Chondrocyte (in vitro differentiated cells): ENCODE results near the gene PEX11B. TPM values are rescaled to one million over a fixed set of nuclear protein-coding genes. Genes with fewer than 3 reads are reported as not detected.

ENCODE experiments used
- DNase-seq: peaks from one replicate; pipeline ENCODE4 v3.0.0; 2021; ENCODE audit warnings: mixed read lengths, low spot score
- H3K27ac Mint-ChIP-seq: one replicate; pipeline ENCODE4 v1.8.0; 2021; ENCODE audit warnings: mild to moderate bottlenecking, moderate library complexity, mixed read lengths; ENCODE audit not compliant: unreplicated experiment
- H3K27me3 Mint-ChIP-seq: 2 replicates; pipeline ENCODE4 v1.8.0; 2021; ENCODE audit warnings: low read depth, mixed read lengths
- H3K36me3 Mint-ChIP-seq: 2 replicates; pipeline ENCODE4 v1.8.0; 2021; ENCODE audit warnings: low read depth, mixed read lengths
- H3K4me1 Mint-ChIP-seq: 2 replicates; pipeline ENCODE4 v1.8.0; 2021; ENCODE audit warnings: low read depth, mild to moderate bottlenecking, mixed read lengths
- H3K4me3 Mint-ChIP-seq: one replicate; pipeline ENCODE4 v1.8.0; 2021; ENCODE audit warnings: mild to moderate bottlenecking, moderate library complexity, mixed read lengths; ENCODE audit not compliant: unreplicated experiment
- H3K9me3 Mint-ChIP-seq: 2 replicates; pipeline ENCODE4 v1.8.0; 2021; ENCODE audit warnings: low read depth, mixed read lengths
- total RNA-seq: library from RNA; stranded (reverse); gene quantifications from 3 replicates; pipeline ENCODE4 v1.2.1, GENCODE V29; 2021
- TF ChIP-seq, protein P1 (sequence below): fragments of 200-600 bp; sonication (generic); IDR thresholded peaks from 2 replicates; pipeline ENCODE4 v1.5.0; 2021; ENCODE audit warnings: antibody characterized with exemption, mild to moderate bottlenecking, moderate library complexity

The PEX11B gene
- total RNA-seq, 1 donor from 2014 or later = 29.9 TPM

DNA sequence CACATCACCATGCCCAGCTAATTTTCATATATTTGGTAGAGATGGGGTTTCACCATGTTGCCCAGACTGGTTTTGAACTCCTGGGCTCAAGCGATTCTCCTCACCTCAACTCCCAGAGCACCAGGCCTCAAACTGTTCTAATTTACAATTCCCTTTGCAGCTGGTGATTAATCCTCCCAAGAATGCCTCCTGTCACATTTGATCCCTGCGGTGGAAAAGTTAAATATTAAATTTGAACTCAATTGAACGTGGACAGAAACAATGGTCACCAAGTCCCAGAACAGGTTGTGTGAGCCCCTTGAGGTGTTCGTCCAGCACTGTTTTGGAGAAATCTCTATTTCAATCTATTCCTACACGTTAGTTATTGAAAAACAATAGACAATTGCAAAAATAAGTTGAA, 30.9 kb downstream of the PEX11B start:
- H3K27ac Mint-ChIP-seq = peak overlapping the region; percentile 12
- TF ChIP-seq, protein P1, sequence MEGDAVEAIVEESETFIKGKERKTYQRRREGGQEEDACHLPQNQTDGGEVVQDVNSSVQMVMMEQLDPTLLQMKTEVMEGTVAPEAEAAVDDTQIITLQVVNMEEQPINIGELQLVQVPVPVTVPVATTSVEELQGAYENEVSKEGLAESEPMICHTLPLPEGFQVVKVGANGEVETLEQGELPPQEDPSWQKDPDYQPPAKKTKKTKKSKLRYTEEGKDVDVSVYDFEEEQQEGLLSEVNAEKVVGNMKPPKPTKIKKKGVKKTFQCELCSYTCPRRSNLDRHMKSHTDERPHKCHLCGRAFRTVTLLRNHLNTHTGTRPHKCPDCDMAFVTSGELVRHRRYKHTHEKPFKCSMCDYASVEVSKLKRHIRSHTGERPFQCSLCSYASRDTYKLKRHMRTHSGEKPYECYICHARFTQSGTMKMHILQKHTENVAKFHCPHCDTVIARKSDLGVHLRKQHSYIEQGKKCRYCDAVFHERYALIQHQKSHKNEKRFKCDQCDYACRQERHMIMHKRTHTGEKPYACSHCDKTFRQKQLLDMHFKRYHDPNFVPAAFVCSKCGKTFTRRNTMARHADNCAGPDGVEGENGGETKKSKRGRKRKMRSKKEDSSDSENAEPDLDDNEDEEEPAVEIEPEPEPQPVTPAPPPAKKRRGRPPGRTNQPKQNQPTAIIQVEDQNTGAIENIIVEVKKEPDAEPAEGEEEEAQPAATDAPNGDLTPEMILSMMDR = no peak
- no peak for DNase-seq
- peaks cover 7% of the 10 kb centered on the region for H3K27me3 Mint-ChIP-seq
- no peaks in the 10 kb centered on the region for H3K9me3 Mint-ChIP-seq
- H3K36me3 Mint-ChIP-seq = no peaks in the 10 kb centered on the region
- peaks cover 52% of the 10 kb centered on the region for H3K4me1 Mint-ChIP-seq
- H3K4me3 Mint-ChIP-seq = no peak overlapping the region

DNA sequence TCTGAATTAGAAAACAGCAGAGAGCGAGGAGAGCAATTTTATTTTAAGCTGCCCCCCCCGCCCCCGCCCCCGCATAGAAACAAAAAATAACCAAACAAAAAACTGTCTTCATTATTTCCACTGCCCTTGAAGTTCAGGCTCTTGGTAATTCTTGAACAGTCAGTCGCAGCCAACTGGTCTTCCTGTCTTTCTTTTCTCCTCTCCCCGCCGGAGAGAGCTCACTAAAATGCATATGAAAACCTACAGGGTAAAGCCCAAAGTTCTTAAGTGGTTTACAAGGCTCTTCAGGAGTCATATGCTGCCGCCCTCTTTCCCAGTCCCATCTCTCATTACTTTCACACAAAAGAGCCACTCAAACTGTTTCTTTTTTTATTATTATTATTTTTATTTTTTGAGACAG, 31.7 kb downstream of the PEX11B start:
- TF ChIP-seq, protein P1 = no peak
- Mint-ChIP-seq H3K27me3 (peaks cover 7% of the 10 kb centered on the region), H3K27ac (no peak overlapping the region), H3K36me3 (no peaks in the 10 kb centered on the region), H3K9me3 (no peaks in the 10 kb centered on the region), H3K4me1 (peaks cover 46% of the 10 kb centered on the region), H3K4me3 (peak overlapping the region; percentile 41)
- no peak for DNase-seq

DNA sequence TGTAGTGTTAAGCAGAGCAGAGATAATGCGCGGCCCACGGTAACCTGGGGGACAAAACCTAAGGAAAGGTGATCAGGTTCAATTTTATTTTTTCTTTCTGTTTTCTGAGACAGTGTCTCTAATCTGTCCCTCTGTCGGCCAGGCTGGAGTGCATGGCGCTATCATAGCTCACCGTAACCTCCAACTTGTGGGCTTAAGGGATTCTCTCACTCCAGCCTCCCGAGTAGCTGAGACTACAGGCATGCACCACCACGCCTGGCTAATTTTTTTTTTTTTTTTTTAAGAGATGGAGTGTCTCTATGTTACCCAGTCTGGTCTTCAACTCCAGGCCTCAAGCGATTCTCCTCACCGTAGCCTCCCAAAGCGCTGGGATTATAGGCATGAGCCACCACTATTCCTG, 32.1 kb downstream of the PEX11B start:
- Mint-ChIP-seq H3K9me3 (no peaks in the 10 kb centered on the region), H3K4me3 (peak overlapping the region; percentile 83), H3K27me3 (peaks cover 7% of the 10 kb centered on the region), H3K27ac (no peak overlapping the region), H3K36me3 (no peaks in the 10 kb centered on the region), H3K4me1 (peaks cover 42% of the 10 kb centered on the region)
- TF ChIP-seq, protein P1 = no peak
- DNase-seq = no peak

DNA sequence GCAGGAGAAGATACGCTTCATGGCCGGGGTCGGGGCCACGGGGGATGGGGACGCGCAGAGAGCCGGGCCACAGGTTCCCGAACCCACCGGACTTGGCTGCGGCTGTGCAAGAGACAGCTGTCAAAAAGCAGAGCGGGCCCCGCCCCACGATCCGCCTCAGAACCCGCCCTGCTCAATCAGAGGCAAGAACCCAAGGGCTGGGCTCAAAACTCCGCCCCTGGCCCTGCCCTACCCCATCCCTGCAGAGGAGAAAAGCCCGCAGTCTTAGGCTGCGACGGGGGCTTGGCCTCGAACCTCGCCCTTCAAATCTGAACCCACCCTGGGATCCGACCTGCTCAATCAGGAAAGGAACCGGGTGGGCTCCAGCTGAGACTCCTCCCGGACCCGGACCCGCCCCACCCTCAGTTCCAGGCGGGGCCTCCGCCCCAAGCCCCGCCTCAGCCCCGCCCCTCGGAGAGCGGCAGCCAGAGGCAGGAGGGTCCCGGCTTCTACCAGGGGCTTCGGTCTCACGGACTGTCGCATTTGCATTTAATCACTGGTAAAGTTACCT, 32.7 kb downstream of the PEX11B start, which contains the start of gene ANKRD35:
Gene ANKRD35, minus strand, starts transcription at position 129 of the 550 bp plus-strand sequence. Its CDS starts 108 bp downstream, at position 21.
- DNase-seq = no peak
- H3K9me3 Mint-ChIP-seq = no peaks in the 10 kb centered on the region
- TF ChIP-seq, protein P1 = no peak
- peaks cover 36% of the 10 kb centered on the region for H3K4me1 Mint-ChIP-seq
- H3K27ac Mint-ChIP-seq = no peak within 1 kb of the TSS
- H3K4me3 Mint-ChIP-seq = peak within 1 kb of the TSS; percentile 83
- H3K36me3 Mint-ChIP-seq = no peaks in the 10 kb centered on the region
- H3K27me3 Mint-ChIP-seq = peaks cover 7% of the 10 kb centered on the region

DNA sequence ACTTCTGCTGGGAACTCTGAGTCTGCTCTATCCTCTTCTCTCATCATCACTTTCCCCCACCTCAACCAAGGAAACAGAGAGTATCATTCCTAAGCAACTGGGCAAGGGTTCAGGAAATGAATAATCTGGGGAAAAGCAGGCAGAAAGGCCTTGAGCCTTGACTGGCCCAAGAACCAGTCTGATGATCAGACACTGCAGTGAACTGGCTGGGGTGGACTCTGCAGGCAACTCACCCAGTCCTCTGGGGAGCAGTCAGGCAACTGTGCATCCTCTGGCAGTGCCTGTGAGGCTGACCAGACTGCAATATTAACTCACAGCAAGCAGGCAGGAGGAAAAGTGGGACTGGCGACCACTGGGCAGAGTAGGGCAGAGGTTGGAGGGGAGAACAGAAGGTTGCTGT, 33.8 kb downstream of the PEX11B start:
- Mint-ChIP-seq H3K27ac (no peak overlapping the region), H3K36me3 (no peaks in the 10 kb centered on the region), H3K4me1 (peaks cover 27% of the 10 kb centered on the region), H3K27me3 (peaks cover 7% of the 10 kb centered on the region), H3K9me3 (no peaks in the 10 kb centered on the region), H3K4me3 (peak overlapping the region; percentile 83)
- TF ChIP-seq, protein P1 = no peak
- no peak for DNase-seq
